NB4 (cell line): ENCODE results near the gene GXYLT2.

Experiments
- DNase-seq: peaks from one replicate; pipeline ENCODE4 v3.0.0; 2010; ENCODE audit warnings: low read depth
- H3K4me3 ChIP-seq: one replicate; pipeline ENCODE4 v1.5.1; 2011; ENCODE audit warnings: mild to moderate bottlenecking, low read depth, low read length, moderate library complexity
- MYC ChIP-seq: IDR thresholded peaks from 2 replicates; pipeline ENCODE4 v1.6.1; 2011; ENCODE audit warnings: low read depth, low read length
- POLR2A ChIP-seq: IDR thresholded peaks from 2 replicates; pipeline ENCODE4 v1.6.1; 2011; ENCODE audit warnings: mild to moderate bottlenecking; ENCODE audit not compliant: insufficient read length; ENCODE audit errors: extremely low read depth
- TF ChIP-seq, protein P1 (sequence below): IDR thresholded peaks from 2 replicates; pipeline ENCODE4 v1.6.1; 2011; ENCODE audit warnings: low read depth, low read length
- TF ChIP-seq, protein P2 (sequence below): IDR thresholded peaks from one replicate; pipeline ENCODE4 v1.5.1; 2012; ENCODE audit warnings: low read depth, low read length

The GXYLT2 gene

DNA sequence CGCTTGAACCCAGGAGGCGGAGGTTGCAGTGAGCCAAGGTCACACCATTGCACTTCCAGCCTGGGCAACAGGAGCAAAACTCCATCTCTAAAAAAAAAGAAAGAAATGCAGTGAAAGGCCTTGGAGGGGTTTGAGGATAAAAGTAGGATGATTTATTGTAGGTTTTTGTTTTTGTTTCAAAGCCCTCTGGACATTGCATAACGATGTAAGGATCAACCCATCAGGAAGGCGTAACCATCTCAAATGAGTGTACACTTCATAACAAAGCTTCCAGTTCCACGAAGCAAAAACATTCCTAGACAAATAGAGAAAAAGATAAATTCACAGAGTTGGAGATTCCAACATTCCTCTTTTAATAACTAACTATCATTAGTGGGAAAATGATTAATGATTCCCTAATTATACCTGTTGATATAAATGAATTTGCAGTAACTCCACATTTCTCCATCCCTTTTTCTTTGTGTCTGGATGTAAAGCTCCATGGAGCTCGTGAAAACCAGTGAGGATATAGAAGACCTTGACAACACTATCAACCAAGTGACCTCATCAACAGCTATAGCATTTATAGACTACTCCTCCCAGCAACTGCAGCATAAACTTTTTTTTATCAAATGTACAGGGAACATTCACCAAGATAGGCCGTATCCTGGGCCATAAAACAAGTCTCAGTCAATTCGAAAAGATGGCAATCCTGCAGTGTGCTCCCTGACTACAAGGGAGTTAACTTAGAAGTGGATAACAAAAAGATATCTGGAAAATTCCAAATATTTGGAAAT is 60.1 kb downstream of the GXYLT2 start:
- no peak for DNase-seq
- no peak overlapping the region for H3K4me3 ChIP-seq
- TF ChIP-seq POLR2A, result no peak
- TF ChIP-seq, protein P1, sequence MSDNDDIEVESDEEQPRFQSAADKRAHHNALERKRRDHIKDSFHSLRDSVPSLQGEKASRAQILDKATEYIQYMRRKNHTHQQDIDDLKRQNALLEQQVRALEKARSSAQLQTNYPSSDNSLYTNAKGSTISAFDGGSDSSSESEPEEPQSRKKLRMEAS, result no peak
- no peak for TF ChIP-seq MYC
- TF ChIP-seq, protein P2, sequence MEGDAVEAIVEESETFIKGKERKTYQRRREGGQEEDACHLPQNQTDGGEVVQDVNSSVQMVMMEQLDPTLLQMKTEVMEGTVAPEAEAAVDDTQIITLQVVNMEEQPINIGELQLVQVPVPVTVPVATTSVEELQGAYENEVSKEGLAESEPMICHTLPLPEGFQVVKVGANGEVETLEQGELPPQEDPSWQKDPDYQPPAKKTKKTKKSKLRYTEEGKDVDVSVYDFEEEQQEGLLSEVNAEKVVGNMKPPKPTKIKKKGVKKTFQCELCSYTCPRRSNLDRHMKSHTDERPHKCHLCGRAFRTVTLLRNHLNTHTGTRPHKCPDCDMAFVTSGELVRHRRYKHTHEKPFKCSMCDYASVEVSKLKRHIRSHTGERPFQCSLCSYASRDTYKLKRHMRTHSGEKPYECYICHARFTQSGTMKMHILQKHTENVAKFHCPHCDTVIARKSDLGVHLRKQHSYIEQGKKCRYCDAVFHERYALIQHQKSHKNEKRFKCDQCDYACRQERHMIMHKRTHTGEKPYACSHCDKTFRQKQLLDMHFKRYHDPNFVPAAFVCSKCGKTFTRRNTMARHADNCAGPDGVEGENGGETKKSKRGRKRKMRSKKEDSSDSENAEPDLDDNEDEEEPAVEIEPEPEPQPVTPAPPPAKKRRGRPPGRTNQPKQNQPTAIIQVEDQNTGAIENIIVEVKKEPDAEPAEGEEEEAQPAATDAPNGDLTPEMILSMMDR, result no peak

DNA sequence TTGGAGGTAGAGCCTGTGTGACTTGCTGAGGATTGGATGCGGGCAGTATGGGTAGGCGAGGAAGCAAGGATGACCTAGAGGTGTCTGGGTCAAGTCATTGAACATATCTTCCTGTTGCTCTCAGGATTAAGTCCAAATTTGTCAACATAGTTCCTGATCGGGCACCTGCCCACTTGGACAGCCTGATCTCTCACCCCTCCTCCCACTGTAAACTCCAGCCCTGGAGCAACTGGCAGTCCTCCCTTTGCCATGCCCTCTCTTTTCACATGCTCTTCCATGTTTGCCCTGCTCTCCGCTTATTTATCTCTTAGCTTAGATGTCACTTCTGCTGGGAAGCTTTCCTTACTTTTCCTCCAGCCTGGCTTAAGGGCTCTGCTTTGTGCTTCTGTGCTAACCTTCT is 61.2 kb downstream of the GXYLT2 start:
- DNase-seq, result no peak
- H3K4me3 ChIP-seq, result no peak overlapping the region
- no peak for TF ChIP-seq POLR2A
- TF ChIP-seq MYC, result no peak
- TF ChIP-seq, protein P2, result no peak
- TF ChIP-seq, protein P1, result no peak

DNA sequence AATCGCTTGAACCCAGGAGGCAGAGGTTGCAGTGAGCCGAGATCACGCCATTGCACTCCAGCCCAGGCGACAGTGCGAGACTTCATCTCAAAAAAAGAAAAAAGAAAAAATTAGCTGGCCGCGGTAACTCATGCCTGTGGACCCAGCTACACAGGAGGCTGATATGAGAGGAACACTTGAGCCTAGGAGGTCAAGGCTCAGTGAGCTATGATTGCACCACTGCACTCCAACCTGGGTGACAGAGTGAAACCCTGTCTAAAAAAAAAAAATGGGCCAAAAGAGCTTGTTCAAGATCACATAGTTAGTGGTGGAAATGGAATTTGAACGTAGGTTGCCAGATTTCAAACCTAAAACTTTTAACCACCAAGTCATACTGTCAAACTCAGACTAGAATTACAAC is 62.5 kb downstream of the GXYLT2 start:
- DNase-seq, result no peak
- no peak overlapping the region for H3K4me3 ChIP-seq
- TF ChIP-seq, protein P1, result no peak
- TF ChIP-seq POLR2A (no peak), MYC (no peak)
- TF ChIP-seq, protein P2, result no peak

DNA sequence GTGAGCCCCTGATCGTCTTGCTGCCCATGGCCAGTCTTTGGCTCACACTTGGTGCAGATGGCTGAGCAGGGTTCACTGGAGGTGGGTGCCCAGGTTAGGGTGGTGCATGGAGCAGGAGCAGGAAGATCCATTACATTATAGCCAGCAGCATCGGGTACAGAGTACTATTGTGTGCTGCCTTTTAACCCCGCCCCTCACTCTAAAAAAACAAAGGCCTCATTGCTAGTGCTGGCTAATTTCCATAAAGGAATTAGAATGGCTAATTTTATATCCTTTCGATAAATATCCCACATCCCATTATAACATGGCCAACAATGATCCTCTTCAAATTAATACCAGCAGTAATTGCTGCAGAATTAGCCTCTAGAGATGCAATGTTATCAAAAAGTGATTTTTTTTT is 63.0 kb downstream of the GXYLT2 start:
- H3K4me3 ChIP-seq, result no peak overlapping the region
- TF ChIP-seq MYC, result no peak
- TF ChIP-seq, protein P1, result no peak
- TF ChIP-seq, protein P2, result no peak
- TF ChIP-seq POLR2A, result no peak
- no peak for DNase-seq

DNA sequence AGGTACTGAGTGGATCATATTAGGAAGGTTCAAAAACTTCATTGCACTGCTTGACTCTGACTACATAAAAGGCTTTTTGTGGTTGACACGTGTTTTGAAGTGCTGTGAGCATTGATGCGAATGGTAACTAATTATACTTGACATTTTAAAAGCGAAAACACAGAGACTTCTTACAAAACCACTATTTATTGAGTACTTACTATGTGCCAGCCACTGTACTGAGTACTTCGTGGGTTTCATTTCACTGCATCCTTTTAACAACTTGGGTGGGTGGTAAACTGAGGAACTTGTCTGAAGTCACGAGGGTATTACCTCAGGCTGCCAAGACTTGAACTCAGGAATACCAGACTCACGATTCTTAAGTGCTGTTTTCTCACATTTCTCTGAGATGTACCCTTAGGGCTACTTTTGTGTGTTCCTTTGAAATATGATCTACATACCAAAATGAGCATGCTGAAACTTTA is 63.4 kb downstream of the GXYLT2 start:
- H3K4me3 ChIP-seq, result no peak overlapping the region
- TF ChIP-seq, protein P1, result no peak
- no peak for TF ChIP-seq MYC
- TF ChIP-seq, protein P2, result no peak
- no peak for TF ChIP-seq POLR2A

More for the DNA sequence above, 63.4 kb downstream of the GXYLT2 start:
- DNase-seq, result no peak
